Mononuclear cell (primary cell): ENCODE measurements around the gene SYNGAP1. TPM values are rescaled to one million over a fixed set of nuclear protein-coding genes. Genes with fewer than 3 reads are reported as not detected.
A peak's percentile ranks its signal among the peaks of the same experiment; 100 is the strongest.
"Not testable (repeated sequence)": the region's sequence is repeated elsewhere in the genome, so short reads cannot be mapped to it uniquely, and the experiment has no call there.

Experiments
- H3K27me3 ChIP-seq: 2 replicates; pipeline ENCODE4 v1.6.0; 2011; ENCODE audit warnings: low read length, control low read depth; ENCODE audit not compliant: insufficient read depth
- H3K4me1 ChIP-seq: 2 replicates; pipeline ENCODE4 v1.5.1; 2011; ENCODE audit warnings: mild to moderate bottlenecking, low read length, control low read depth; ENCODE audit not compliant: insufficient read depth
- H3K4me3 ChIP-seq: 2 replicates; pipeline ENCODE4 v1.5.1; 2011; ENCODE audit warnings: mild to moderate bottlenecking, low read length, moderate library complexity
- H3K9me3 ChIP-seq: 2 replicates; pipeline ENCODE4 v1.5.1; 2011; ENCODE audit warnings: low read depth, mild to moderate bottlenecking, control low read depth, low read length
- total RNA-seq: library from RNA; depleted of rRNA; stranded (reverse); fragments of >200 nt; gene quantifications from one replicate; pipeline ENCODE4 v1.2.3, GENCODE V29; 2012

SYNGAP1 gene
- total RNA-seq, 1 donor = 10.5 TPM

GRCh38 chr6:33454009-33454946 is 34.4 kb downstream of the SYNGAP1 start, which contains the start of gene ZBTB9:
Gene ZBTB9, plus strand, starts transcription at chr6:33454576. Its CDS starts 525 bp downstream, at chr6:33455101.
- H3K27me3 ChIP-seq = no peaks in the 10 kb centered on the region
- peak within 1 kb of the TSS; percentile 80 for H3K4me3 ChIP-seq
- H3K9me3 ChIP-seq = no peaks in the 10 kb centered on the region
- peaks cover 47% of the 10 kb centered on the region for H3K4me1 ChIP-seq

GRCh38 chr6:33455051-33455450 is 35.2 kb downstream of the SYNGAP1 start:
- no peaks in the 10 kb centered on the region for H3K9me3 ChIP-seq
- peak overlapping the region; percentile 80 for H3K4me3 ChIP-seq
- peaks cover 39% of the 10 kb centered on the region for H3K4me1 ChIP-seq
- no peaks in the 10 kb centered on the region for H3K27me3 ChIP-seq

GRCh38 chr6:33456156-33456555 is 36.3 kb downstream of the SYNGAP1 start:
- H3K9me3 ChIP-seq = no peaks in the 10 kb centered on the region
- H3K27me3 ChIP-seq = no peaks in the 10 kb centered on the region
- peaks cover 28% of the 10 kb centered on the region for H3K4me1 ChIP-seq

GRCh38 chr6:33458676-33459075 is 38.8 kb downstream of the SYNGAP1 start:
- H3K9me3 ChIP-seq = no peaks in the 10 kb centered on the region
- H3K27me3 ChIP-seq = no peaks in the 10 kb centered on the region
- H3K4me3 ChIP-seq = no peak overlapping the region
- H3K4me1 ChIP-seq = peaks cover 11% of the 10 kb centered on the region

More at GRCh38 chr6:33456156-33456555, 36.3 kb downstream of the SYNGAP1 start:
- H3K4me3 ChIP-seq = no peak overlapping the region

- peaks cover 10% of the 10 kb centered on the region for H3K4me1 ChIP-seq
- no peaks in the 10 kb centered on the region for H3K9me3 ChIP-seq
- H3K27me3 ChIP-seq = no peaks in the 10 kb centered on the region
- H3K4me3 ChIP-seq = no peak overlapping the region
Measured at GRCh38 chr6:33459226-33459625, 39.4 kb downstream of the SYNGAP1 start.

- no peaks in the 10 kb centered on the region for H3K27me3 ChIP-seq
- H3K4me3 ChIP-seq = no peak overlapping the region
- no peaks in the 10 kb centered on the region for H3K4me1 ChIP-seq
- H3K9me3 ChIP-seq = no peaks in the 10 kb centered on the region
Measured at GRCh38 chr6:33466075-33466735, 46.3 kb downstream of the SYNGAP1 start.

- H3K9me3 ChIP-seq = no peaks in the 10 kb centered on the region
- no peak overlapping the region for H3K4me3 ChIP-seq
- H3K27me3 ChIP-seq = no peaks in the 10 kb centered on the region
- no peaks in the 10 kb centered on the region for H3K4me1 ChIP-seq
Measured at GRCh38 chr6:33467091-33467490, 47.2 kb downstream of the SYNGAP1 start.

- no peaks in the 10 kb centered on the region for H3K9me3 ChIP-seq
- no peaks in the 10 kb centered on the region for H3K4me1 ChIP-seq
- H3K4me3 ChIP-seq = no peak overlapping the region
- no peaks in the 10 kb centered on the region for H3K27me3 ChIP-seq
Measured at GRCh38 chr6:33469661-33470060, 49.8 kb downstream of the SYNGAP1 start.

- no peak overlapping the region for H3K4me3 ChIP-seq
- no peaks in the 10 kb centered on the region for H3K9me3 ChIP-seq
- no peaks in the 10 kb centered on the region for H3K4me1 ChIP-seq
- H3K27me3 ChIP-seq = no peaks in the 10 kb centered on the region
Measured at GRCh38 chr6:33477864-33478263, 58.0 kb downstream of the SYNGAP1 start.

GRCh38 chr6:33481192-33481591 is 61.3 kb downstream of the SYNGAP1 start:
- H3K9me3 ChIP-seq = no peaks in the 10 kb centered on the region
- no peaks in the 10 kb centered on the region for H3K4me1 ChIP-seq
- no peak overlapping the region for H3K4me3 ChIP-seq
- H3K27me3 ChIP-seq = no peaks in the 10 kb centered on the region

GRCh38 chr6:33482620-33483019 is 62.8 kb downstream of the SYNGAP1 start:
- not testable (repeated sequence) for H3K27me3 ChIP-seq, H3K4me1 ChIP-seq, H3K9me3 ChIP-seq, H3K4me3 ChIP-seq

GRCh38 chr6:33483678-33484077 is 63.8 kb downstream of the SYNGAP1 start:
- no peaks in the 10 kb centered on the region for H3K9me3 ChIP-seq
- no peaks in the 10 kb centered on the region for H3K4me1 ChIP-seq
- no peaks in the 10 kb centered on the region for H3K27me3 ChIP-seq
- no peak overlapping the region for H3K4me3 ChIP-seq

- H3K4me3 ChIP-seq, H3K4me1 ChIP-seq, H3K27me3 ChIP-seq, H3K9me3 ChIP-seq: not testable (repeated sequence)
Measured at GRCh38 chr6:33484673-33485262, 64.9 kb downstream of the SYNGAP1 start.

- H3K4me3 ChIP-seq, H3K4me1 ChIP-seq, H3K27me3 ChIP-seq, H3K9me3 ChIP-seq: not testable (repeated sequence)
Measured at GRCh38 chr6:33485680-33486079, 65.8 kb downstream of the SYNGAP1 start.

GRCh38 chr6:33488339-33488738 is 68.5 kb downstream of the SYNGAP1 start:
- no peak overlapping the region for H3K4me3 ChIP-seq

More at GRCh38 chr6:33488339-33488738, 68.5 kb downstream of the SYNGAP1 start:
- no peaks in the 10 kb centered on the region for H3K4me1 ChIP-seq
- no peaks in the 10 kb centered on the region for H3K9me3 ChIP-seq
- H3K27me3 ChIP-seq = no peaks in the 10 kb centered on the region
